BLaER1 (cell line): ENCODE data around the gene OTOL1.

Source experiments
- H3K27ac ChIP-seq: shearing (Covaris generic); formaldehyde crosslinking; 2 replicates; pipeline ENCODE4 v1.8.1; 2022
- H3K27me3 ChIP-seq: shearing (Covaris generic); formaldehyde crosslinking; 2 replicates; pipeline ENCODE4 v1.8.1; 2022
- H3K36me3 ChIP-seq: shearing (Covaris generic); formaldehyde crosslinking; 2 replicates; pipeline ENCODE4 v1.8.1; 2022
- H3K4me1 ChIP-seq: shearing (Covaris generic); formaldehyde crosslinking; 2 replicates; pipeline ENCODE4 v1.8.1; 2022
- H3K4me2 ChIP-seq: shearing (Covaris generic); formaldehyde crosslinking; 2 replicates; pipeline ENCODE4 v1.8.1; 2022
- H3K4me3 ChIP-seq: shearing (Covaris generic); formaldehyde crosslinking; 2 replicates; pipeline ENCODE4 v1.8.1; 2022
- H3K9ac ChIP-seq: shearing (Covaris generic); formaldehyde crosslinking; 2 replicates; pipeline ENCODE4 v1.8.1; 2022
- H3K9me3 ChIP-seq: shearing (Covaris generic); formaldehyde crosslinking; 2 replicates; pipeline ENCODE4 v1.8.1; 2022
- H4K20me1 ChIP-seq: shearing (Covaris generic); formaldehyde crosslinking; 2 replicates; pipeline ENCODE4 v1.8.1; 2022
- Cebpa-rat ChIP-seq: shearing (Covaris generic); IDR thresholded peaks from 2 replicates; pipeline ENCODE4 v1.8.1; 2022

Gene OTOL1

DNA sequence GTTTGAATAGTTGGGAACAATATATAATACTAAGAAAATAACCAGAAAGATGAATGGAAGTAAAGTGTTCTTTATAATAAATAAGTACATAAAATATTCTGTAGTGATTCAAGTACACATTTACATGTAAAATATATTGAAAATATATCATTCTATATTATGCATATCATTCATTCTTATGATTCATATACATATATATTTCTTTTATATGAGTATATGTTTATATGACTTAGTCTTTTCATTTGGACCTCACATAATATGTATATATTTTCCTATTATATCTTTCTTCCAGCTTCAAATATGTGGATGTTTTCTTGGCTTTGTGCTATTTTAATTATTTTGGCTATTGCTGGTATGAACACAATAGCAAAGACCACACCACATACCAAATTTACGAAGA is at the start of gene OTOL1:
Gene OTOL1, plus strand, starts transcription at position 301 of the 400 bp plus-strand sequence. Its CDS starts 0 bp downstream, at position 301.
- Histone ChIP-seq H3K9ac (no peak within 1 kb of the TSS), H3K4me2 (no peak within 1 kb of the TSS), H3K4me1 (peaks cover 4% of the 10 kb centered on the region; the same call in 1 of the 2 replicates), H4K20me1 (no peaks in the 10 kb centered on the region), H3K36me3 (no peaks in the 10 kb centered on the region), H3K27ac (no peak within 1 kb of the TSS), H3K9me3 (peaks cover 6% of the 10 kb centered on the region; the same call in 1 of the 2 replicates), H3K4me3 (no peak within 1 kb of the TSS), H3K27me3 (no peaks in the 10 kb centered on the region)
- TF ChIP-seq Cebpa-rat = no peak

DNA sequence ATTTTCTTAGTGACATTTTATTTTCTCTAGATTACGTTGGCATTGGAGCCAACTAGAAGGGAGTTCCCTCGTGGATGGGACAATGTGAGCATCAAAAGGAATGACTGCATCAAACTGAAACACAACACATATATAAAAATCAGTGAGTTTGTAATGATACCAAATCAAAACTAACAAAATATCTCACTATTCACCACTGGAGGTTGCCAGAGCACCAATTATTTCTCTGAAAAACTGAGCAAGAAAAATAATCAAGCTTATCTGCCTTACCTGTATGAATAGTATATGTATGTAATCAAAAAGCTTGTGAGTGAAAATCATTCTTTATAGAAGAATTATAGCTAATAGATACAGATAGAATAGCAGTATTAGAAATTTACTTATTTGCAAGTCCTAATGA is 46.8 kb upstream of the OTOL1 start:
- TF ChIP-seq Cebpa-rat = no peak
- Histone ChIP-seq H3K27ac (no peak overlapping the region), H3K9ac (no peak overlapping the region), H3K9me3 (no peaks in the 10 kb centered on the region), H4K20me1 (no peaks in the 10 kb centered on the region), H3K4me3 (no peak overlapping the region), H3K27me3 (no peaks in the 10 kb centered on the region), H3K4me1 (no peaks in the 10 kb centered on the region), H3K4me2 (no peak overlapping the region), H3K36me3 (no peaks in the 10 kb centered on the region)

DNA sequence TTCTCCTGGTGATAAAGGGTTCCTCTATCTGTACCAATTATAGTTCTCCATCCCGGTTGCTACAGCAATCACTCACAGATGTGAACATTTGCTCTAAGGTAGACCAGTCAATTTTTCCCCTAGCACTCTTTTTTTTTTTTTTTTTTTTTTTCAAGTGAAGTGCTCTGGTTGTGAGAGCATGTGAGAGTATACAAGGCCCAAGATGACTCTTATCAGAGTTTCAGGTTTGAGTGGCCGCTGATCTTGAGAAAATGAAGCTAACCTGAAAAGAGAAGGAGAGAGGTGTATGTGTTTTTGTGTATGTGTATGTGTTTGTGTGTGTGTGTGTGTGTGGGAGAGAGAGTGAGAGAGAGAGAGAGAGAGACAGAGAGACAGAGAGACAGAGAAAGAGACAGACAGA is 44.4 kb upstream of the OTOL1 start:
- Histone ChIP-seq H3K27ac (no peak overlapping the region), H4K20me1 (no peaks in the 10 kb centered on the region), H3K4me1 (no peaks in the 10 kb centered on the region), H3K4me2 (no peak overlapping the region), H3K9ac (no peak overlapping the region), H3K4me3 (no peak overlapping the region), H3K9me3 (no peaks in the 10 kb centered on the region), H3K27me3 (no peaks in the 10 kb centered on the region), H3K36me3 (no peaks in the 10 kb centered on the region)
- TF ChIP-seq Cebpa-rat = no peak

DNA sequence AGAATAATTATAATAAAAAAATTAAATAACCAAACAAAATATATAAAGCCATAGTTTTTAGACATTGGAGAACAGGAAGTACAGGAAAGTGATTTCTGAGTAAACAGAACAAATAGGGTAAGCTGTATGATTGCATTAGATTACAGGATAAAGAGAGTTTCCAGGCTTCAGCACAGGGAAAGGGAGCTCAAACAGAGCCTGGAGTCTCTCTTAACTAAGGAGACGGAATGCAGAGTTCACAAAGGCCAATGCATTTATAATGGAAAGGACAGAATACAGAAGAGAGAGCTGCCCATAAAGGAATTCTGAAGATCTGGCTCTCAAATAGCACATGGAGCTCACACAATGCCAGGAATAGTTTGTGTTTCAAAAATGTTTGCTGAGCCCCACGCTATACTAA is 42.0 kb upstream of the OTOL1 start:
- no peak overlapping the region for H3K27ac ChIP-seq
- TF ChIP-seq Cebpa-rat = no peak
- H3K9ac ChIP-seq = no peak overlapping the region
- H4K20me1 ChIP-seq = no peaks in the 10 kb centered on the region
- H3K4me2 ChIP-seq = no peak overlapping the region
- no peaks in the 10 kb centered on the region for H3K9me3 ChIP-seq
- H3K4me3 ChIP-seq = no peak overlapping the region
- no peaks in the 10 kb centered on the region for H3K4me1 ChIP-seq
- H3K27me3 ChIP-seq = no peaks in the 10 kb centered on the region
- H3K36me3 ChIP-seq = no peaks in the 10 kb centered on the region

DNA sequence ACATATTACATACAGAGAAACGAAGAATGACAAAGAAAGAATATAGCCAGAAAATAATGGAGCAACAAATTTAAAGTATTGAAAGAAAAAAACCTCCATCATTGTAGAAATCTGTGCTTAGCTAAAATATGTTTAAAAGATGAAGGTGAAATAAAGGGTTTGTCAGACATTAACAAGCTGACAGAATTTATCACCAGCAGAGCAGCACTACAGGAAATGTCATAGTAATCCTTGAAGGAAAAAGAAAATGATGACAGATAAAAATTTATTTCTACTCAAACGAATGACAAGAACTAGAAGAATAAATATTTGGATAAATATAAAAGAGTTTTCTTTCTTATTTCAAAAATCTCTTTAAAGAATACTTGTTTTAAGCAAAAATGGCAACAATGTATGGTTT is 40.6 kb upstream of the OTOL1 start:
- no peak for TF ChIP-seq Cebpa-rat

DNA sequence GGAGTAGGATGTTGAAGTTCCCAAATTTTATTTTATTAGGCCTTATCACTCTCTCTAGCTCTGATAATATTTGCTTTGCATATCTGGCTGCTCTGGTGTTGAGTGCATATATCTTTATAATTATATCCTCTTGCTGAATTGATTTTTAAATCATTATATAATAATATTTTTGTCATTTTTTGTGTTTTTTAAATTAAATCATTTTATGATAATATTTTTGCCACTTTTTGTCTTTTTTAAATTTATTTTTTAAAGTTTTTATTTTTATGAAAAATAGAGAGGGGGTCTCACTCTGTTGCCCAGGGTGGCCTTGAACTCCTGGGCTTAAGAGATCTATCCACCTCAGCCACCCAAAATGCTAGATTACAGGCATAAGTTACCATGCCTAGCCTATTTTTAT is 34.5 kb upstream of the OTOL1 start:
- Histone ChIP-seq H3K9ac (no peak overlapping the region), H4K20me1 (no peaks in the 10 kb centered on the region), H3K4me2 (no peak overlapping the region), H3K27me3 (no peaks in the 10 kb centered on the region), H3K9me3 (peaks cover 15% of the 10 kb centered on the region; the same call in 1 of the 2 replicates), H3K36me3 (no peaks in the 10 kb centered on the region), H3K4me3 (no peak overlapping the region), H3K4me1 (no peaks in the 10 kb centered on the region), H3K27ac (no peak overlapping the region)
- TF ChIP-seq Cebpa-rat = no peak

More for the DNA sequence above, 40.6 kb upstream of the OTOL1 start:
- H3K27me3 ChIP-seq = no peaks in the 10 kb centered on the region
- no peak overlapping the region for H3K4me2 ChIP-seq
- H3K9ac ChIP-seq = no peak overlapping the region
- H3K4me1 ChIP-seq = no peaks in the 10 kb centered on the region
- no peaks in the 10 kb centered on the region for H3K9me3 ChIP-seq
- H4K20me1 ChIP-seq = no peaks in the 10 kb centered on the region
- no peak overlapping the region for H3K4me3 ChIP-seq
- H3K27ac ChIP-seq = no peak overlapping the region
- no peaks in the 10 kb centered on the region for H3K36me3 ChIP-seq

DNA sequence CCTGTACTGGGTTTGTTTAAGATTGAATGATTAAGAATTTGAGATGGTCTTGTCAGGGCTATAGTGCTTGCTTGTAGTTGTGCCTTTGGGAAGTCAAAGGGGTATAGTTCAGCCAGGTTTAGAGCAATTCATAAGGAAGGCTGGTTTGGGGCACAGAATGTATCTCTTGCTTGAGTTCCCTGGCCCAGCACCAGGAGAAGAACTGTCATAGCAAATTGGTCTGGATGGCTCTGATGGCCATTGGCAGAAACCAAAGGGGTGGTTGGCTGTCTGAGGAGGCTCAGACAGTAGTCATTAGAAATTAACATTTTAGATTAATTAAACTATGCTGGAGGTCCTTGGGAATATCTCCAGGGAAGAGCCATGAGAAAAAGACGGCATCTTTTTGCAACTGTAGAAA is 25.4 kb upstream of the OTOL1 start:
- Histone ChIP-seq H3K9me3 (no peaks in the 10 kb centered on the region), H3K27me3 (no peaks in the 10 kb centered on the region), H3K4me3 (no peak overlapping the region), H3K36me3 (no peaks in the 10 kb centered on the region), H3K4me2 (no peak overlapping the region), H3K27ac (no peak overlapping the region), H3K9ac (no peak overlapping the region), H4K20me1 (no peaks in the 10 kb centered on the region), H3K4me1 (no peaks in the 10 kb centered on the region)
- TF ChIP-seq Cebpa-rat = no peak

DNA sequence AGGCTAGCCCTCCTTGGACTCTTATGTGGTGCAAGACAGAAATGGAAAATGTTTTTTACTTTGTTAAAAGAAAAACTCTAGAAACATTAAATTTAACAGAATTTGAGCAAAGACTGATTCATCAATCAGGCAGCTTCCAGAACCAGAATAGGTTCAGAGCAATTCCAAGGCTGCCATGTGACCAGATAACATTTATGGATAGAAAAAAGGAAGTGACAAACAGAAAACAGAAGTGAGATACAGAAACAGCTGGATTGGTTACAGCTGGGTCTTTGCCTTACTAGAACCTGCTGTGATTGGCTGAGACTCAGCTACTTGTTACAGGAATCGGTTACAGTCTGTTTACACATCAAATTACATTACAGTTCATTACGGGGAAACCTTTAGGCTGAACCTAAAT is 22.5 kb upstream of the OTOL1 start:
- TF ChIP-seq Cebpa-rat = no peak
- H3K27me3 ChIP-seq = no peaks in the 10 kb centered on the region
- H3K4me2 ChIP-seq = no peak overlapping the region
- no peaks in the 10 kb centered on the region for H3K9me3 ChIP-seq
- H3K4me1 ChIP-seq = no peaks in the 10 kb centered on the region
- H3K27ac ChIP-seq = no peak overlapping the region
- H4K20me1 ChIP-seq = no peaks in the 10 kb centered on the region
- no peak overlapping the region for H3K4me3 ChIP-seq
- H3K9ac ChIP-seq = no peak overlapping the region
- H3K36me3 ChIP-seq = no peaks in the 10 kb centered on the region

DNA sequence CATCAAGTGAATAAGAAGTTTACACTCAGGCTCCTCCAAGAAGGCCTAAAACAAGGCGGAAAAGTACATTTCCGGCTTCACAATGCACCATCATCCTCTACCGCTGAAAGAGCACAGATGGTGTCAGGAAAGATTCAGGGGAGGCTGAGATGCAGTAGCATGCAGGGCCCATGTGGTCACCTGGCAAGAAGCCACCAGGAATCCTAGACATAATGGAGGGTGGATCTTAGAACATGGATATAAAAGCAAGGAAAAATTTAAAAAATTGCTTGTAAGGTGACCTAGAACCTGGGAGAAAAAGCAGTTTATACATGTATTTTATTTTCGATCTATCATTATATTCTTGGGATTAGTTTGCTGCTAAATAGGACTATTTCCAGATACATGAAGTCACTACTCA is 21.9 kb upstream of the OTOL1 start:
- Histone ChIP-seq H3K4me3 (no peak overlapping the region), H3K9me3 (no peaks in the 10 kb centered on the region), H3K9ac (no peak overlapping the region), H3K36me3 (no peaks in the 10 kb centered on the region), H3K4me1 (no peaks in the 10 kb centered on the region), H4K20me1 (no peaks in the 10 kb centered on the region), H3K27me3 (no peaks in the 10 kb centered on the region), H3K27ac (no peak overlapping the region), H3K4me2 (no peak overlapping the region)
- no peak for TF ChIP-seq Cebpa-rat

DNA sequence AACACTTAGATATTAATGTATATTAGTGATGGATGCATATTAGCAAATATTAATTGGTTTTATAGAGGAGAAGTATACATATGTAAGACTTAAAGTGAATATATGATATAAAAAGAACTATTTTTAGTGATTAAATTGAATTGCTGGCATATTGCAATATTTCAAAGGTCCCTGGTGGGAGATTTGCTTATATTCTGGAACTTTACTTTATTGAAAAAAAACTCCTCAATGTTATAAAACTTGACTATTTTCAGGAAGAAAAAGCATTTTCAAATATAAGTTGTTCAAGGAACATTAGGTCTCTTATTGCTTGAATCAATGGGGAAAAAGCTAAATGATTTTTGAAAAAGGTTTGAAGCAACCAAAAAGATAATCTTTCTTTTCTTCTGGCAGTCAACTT is 21.4 kb upstream of the OTOL1 start:
- Histone ChIP-seq H4K20me1 (no peaks in the 10 kb centered on the region), H3K4me3 (no peak overlapping the region)
- no peak for TF ChIP-seq Cebpa-rat

DNA sequence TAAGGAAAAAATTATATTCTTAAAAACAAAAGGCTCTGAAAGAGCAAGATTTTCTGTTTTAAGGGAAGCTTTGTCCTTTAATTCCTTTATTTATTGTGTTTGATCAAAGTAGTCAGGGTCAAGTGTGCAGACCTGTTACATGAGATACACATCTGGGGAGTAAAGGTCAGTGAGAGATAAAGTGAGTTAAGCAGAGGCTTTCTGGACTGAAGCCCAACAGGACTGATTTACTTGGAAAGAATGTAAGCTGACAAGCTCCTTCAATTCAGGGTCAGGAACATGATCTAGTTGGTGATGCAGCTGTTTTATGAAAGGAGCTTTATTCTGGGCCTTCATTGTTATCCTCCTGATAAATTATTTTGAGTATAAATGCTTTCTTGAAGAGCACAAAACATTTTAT is 20.7 kb upstream of the OTOL1 start:
- H3K4me3 ChIP-seq = no peak overlapping the region
- no peaks in the 10 kb centered on the region for H3K9me3 ChIP-seq
- no peak overlapping the region for H3K4me2 ChIP-seq
- no peak overlapping the region for H3K9ac ChIP-seq
- no peaks in the 10 kb centered on the region for H3K36me3 ChIP-seq
- H4K20me1 ChIP-seq = no peaks in the 10 kb centered on the region
- TF ChIP-seq Cebpa-rat = no peak
- H3K4me1 ChIP-seq = no peaks in the 10 kb centered on the region
- no peaks in the 10 kb centered on the region for H3K27me3 ChIP-seq
- no peak overlapping the region for H3K27ac ChIP-seq

More for the DNA sequence above, 21.4 kb upstream of the OTOL1 start:
- Histone ChIP-seq H3K4me1 (no peaks in the 10 kb centered on the region), H3K36me3 (no peaks in the 10 kb centered on the region), H3K9ac (no peak overlapping the region), H3K27me3 (no peaks in the 10 kb centered on the region), H3K4me2 (no peak overlapping the region), H3K9me3 (no peaks in the 10 kb centered on the region), H3K27ac (no peak overlapping the region)
